HL-60 (cell line): ENCODE results near the gene RARA.

ENCODE experiments used
- DNase-seq, 2 experiments: peaks; one replicate each; pipeline ENCODE4 v3.0.0-alpha.2; 2010 to 2020; ENCODE audit warnings: low read depth in 1 of 2, low spot score in 1 of 2
- H3K27ac ChIP-seq: fragments of 250-450 bp; sonication (Bioruptor Pico); replicated peaks from 2 replicates; pipeline ENCODE4 v1.5.1; 2020; ENCODE audit warnings: mild to moderate bottlenecking, moderate library complexity
- H3K27me3 ChIP-seq: fragments of 250-450 bp; sonication (Bioruptor Pico); 2 replicates; pipeline ENCODE4 v1.5.1; 2021; ENCODE audit warnings: mild to moderate bottlenecking, moderate library complexity; ENCODE audit not compliant: insufficient read depth, poor library complexity, severe bottlenecking
- H3K4me3 ChIP-seq: replicated peaks from 2 replicates; pipeline ENCODE4 v1.5.1; 2011; ENCODE audit warnings: mild to moderate bottlenecking, control low read depth, low read length; ENCODE audit not compliant: insufficient read depth
- GABPA ChIP-seq: IDR thresholded peaks from 2 replicates; pipeline ENCODE4 v1.6.1; 2012; ENCODE audit warnings: low read depth
- POLR2AphosphoS5 ChIP-seq: IDR thresholded peaks from 2 replicates; pipeline ENCODE4 v1.6.1; 2012; ENCODE audit warnings: low read depth
- SPI1 ChIP-seq: IDR thresholded peaks from 2 replicates; pipeline ENCODE4 v1.6.1; 2012; ENCODE audit warnings: low read depth, mild to moderate bottlenecking, borderline replicate concordance
- long read RNA-seq: library from polyadenylated mRNA; unstranded; transcript quantifications from one replicate; pipeline ENCODE4 v2.0.0, GENCODE V29; 2020
- TF ChIP-seq, protein P1 (sequence below): IDR thresholded peaks from one replicate; pipeline ENCODE4 v1.5.1; 2011; ENCODE audit warnings: low read length, control low read depth, inconsistent platforms; ENCODE audit not compliant: insufficient read depth
- TF ChIP-seq, protein P2 (sequence below): IDR thresholded peaks from 2 replicates; pipeline ENCODE4 v1.6.1; 2012; ENCODE audit warnings: low read depth; ENCODE audit not compliant: insufficient replicate concordance

The RARA gene
- long read RNA-seq, transcript RARA-204 (9 exons, 2,024 nt): major isoform, 19 of 25 reads
- long read RNA-seq, partial matches to known transcripts: 4 of 25 reads
- long read RNA-seq, other reads (novel, unspliced or antisense): 1 of 25 reads

DNA sequence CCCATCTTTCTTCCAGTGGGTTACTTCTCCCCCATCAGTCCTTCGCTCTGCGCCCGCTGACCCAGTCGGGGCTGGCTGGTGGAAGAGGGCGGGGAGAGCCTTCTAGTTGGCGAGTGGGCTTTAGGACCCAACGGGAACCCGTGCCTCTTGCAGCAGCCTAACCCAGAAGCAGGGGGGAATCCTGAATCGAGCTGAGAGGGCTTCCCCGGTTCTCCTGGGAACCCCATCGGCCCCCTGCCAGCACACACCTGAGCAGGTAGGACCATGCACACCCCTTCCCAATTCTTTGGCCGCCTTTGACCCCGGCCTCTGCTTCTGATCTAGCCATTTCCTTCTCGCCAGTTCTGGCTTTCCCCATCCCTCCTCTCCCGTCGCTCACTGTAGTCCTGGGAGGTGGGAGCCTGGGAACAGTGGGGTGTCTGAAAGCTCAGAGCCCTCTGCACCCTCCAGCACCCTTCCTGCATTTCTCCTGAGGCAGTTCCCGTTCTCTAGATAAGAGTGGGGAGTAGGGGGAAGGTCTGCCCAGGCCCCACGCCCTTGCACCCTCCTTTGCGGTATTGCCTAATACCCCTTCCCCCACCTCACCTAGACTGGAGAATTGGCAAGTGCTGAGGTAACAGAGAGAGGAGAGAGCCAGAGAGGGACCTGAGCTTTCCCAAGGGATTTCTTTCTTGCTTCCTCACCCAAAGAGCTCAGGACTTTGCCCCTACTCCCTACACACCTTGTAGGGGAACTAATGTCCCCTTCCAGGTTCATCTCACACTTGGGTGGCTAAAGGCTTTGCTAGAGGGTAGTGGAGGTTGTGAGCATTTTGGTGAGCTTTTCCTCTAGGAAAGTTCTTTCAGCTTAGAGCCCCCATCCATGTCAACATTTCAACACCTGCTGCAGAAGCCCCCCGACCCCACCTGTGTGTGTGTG is at the start of gene RARA:
TSS of gene RARA (plus strand) at position 150 of the 918 bp plus-strand sequence. CDS start 22,039 bp downstream, outside the sequence.
- peak; percentile 14; the same call in 1 of the 2 replicates for TF ChIP-seq SPI1
- TF ChIP-seq, protein P1, sequence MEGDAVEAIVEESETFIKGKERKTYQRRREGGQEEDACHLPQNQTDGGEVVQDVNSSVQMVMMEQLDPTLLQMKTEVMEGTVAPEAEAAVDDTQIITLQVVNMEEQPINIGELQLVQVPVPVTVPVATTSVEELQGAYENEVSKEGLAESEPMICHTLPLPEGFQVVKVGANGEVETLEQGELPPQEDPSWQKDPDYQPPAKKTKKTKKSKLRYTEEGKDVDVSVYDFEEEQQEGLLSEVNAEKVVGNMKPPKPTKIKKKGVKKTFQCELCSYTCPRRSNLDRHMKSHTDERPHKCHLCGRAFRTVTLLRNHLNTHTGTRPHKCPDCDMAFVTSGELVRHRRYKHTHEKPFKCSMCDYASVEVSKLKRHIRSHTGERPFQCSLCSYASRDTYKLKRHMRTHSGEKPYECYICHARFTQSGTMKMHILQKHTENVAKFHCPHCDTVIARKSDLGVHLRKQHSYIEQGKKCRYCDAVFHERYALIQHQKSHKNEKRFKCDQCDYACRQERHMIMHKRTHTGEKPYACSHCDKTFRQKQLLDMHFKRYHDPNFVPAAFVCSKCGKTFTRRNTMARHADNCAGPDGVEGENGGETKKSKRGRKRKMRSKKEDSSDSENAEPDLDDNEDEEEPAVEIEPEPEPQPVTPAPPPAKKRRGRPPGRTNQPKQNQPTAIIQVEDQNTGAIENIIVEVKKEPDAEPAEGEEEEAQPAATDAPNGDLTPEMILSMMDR: no peak
- TF ChIP-seq, protein P2, sequence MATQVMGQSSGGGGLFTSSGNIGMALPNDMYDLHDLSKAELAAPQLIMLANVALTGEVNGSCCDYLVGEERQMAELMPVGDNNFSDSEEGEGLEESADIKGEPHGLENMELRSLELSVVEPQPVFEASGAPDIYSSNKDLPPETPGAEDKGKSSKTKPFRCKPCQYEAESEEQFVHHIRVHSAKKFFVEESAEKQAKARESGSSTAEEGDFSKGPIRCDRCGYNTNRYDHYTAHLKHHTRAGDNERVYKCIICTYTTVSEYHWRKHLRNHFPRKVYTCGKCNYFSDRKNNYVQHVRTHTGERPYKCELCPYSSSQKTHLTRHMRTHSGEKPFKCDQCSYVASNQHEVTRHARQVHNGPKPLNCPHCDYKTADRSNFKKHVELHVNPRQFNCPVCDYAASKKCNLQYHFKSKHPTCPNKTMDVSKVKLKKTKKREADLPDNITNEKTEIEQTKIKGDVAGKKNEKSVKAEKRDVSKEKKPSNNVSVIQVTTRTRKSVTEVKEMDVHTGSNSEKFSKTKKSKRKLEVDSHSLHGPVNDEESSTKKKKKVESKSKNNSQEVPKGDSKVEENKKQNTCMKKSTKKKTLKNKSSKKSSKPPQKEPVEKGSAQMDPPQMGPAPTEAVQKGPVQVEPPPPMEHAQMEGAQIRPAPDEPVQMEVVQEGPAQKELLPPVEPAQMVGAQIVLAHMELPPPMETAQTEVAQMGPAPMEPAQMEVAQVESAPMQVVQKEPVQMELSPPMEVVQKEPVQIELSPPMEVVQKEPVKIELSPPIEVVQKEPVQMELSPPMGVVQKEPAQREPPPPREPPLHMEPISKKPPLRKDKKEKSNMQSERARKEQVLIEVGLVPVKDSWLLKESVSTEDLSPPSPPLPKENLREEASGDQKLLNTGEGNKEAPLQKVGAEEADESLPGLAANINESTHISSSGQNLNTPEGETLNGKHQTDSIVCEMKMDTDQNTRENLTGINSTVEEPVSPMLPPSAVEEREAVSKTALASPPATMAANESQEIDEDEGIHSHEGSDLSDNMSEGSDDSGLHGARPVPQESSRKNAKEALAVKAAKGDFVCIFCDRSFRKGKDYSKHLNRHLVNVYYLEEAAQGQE: no peak
- TF ChIP-seq POLR2AphosphoS5: peak; percentile 48; the same call in 1 of the 2 replicates
- Histone ChIP-seq H3K27me3 (no peaks in the 10 kb centered on the region), H3K4me3 (no peak within 1 kb of the TSS), H3K27ac (peak within 1 kb of the TSS; percentile 34)
- DNase-seq: peak in 1 of 2 experiments; percentile 45

DNA sequence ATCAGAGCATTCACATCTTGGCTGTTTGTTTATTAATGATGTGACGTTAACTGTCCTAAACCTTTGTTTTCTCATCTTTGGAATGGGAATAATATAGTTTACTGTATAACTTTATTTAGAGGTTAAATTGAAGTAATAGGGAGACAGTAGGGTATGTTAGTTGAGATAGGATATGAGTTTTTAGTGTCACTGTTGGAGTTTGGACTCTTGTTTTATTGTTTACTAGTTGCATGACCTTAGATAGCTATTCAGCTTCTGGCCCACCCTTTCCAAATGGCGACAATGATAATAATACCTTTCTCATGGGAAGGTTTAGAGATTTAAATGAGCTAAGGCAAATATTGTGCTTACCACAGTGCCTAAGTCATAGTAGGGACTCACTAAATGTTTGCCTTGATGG is 49.5 kb upstream of the RARA start:
- Histone ChIP-seq H3K27me3 (no peaks in the 10 kb centered on the region), H3K4me3 (no peak overlapping the region), H3K27ac (no peak overlapping the region)
- no peak for DNase-seq
- no peak for TF ChIP-seq GABPA
- TF ChIP-seq, protein P1: no peak
- TF ChIP-seq, protein P2: no peak
- no peak for TF ChIP-seq SPI1
- no peak for TF ChIP-seq POLR2AphosphoS5

DNA sequence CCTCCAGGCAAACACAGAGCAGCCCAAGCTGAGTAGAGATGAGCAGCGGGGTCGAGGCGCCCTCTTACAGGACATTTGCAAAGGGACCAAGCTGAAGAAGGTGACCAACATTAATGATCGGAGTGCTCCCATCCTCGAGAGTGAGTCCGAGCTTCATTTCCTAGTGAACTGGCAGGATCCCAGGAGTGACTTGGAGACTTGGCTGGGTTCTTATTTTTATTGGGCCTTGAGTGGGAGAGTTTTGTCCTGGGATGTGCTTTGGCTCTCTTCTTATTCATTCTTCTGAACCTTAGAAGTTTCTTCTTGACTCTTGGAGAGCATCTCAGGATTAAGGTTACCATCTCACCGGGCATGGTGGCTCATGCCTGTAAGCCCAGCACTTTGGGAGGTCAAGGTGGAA is 48.5 kb upstream of the RARA start:
- H3K4me3 ChIP-seq: no peak overlapping the region
- no peak overlapping the region for H3K27ac ChIP-seq
- no peaks in the 10 kb centered on the region for H3K27me3 ChIP-seq
- DNase-seq: no peak
- TF ChIP-seq POLR2AphosphoS5 (no peak), GABPA (no peak), SPI1 (no peak)
- TF ChIP-seq, protein P2: no peak
- TF ChIP-seq, protein P1: no peak
